HepG2 (cell line): ENCODE measurements around the gene PEMT. TPM values are rescaled to one million over a fixed set of nuclear protein-coding genes. Genes with fewer than 3 reads are reported as not detected.
A peak's percentile ranks its signal among the peaks of the same experiment; 100 is the strongest.

Source experiments
- ETS1 ChIP-seq: sonication (generic); formaldehyde crosslinking; IDR thresholded peaks from 2 replicates; pipeline ENCODE4 v1.4.0; 2020; ENCODE audit warnings: missing genetic modification reagents
- ETV5 ChIP-seq: IDR thresholded peaks from 2 replicates; pipeline ENCODE4 v1.6.1; 2018; ENCODE audit warnings: missing biosample characterization, missing genetic modification reagents, inconsistent platforms, borderline replicate concordance
- KDM2A ChIP-seq: sonication (generic); formaldehyde crosslinking; IDR thresholded peaks from 2 replicates; pipeline ENCODE4 v1.4.0; 2020; ENCODE audit warnings: low read depth, missing genetic modification reagents, borderline replicate concordance
- MTF2 ChIP-seq: sonication (generic); formaldehyde crosslinking; IDR thresholded peaks from 2 replicates; pipeline ENCODE4 v1.5.0; 2020; ENCODE audit warnings: missing genetic modification reagents, borderline replicate concordance
- PCBP1 ChIP-seq: fragments of 200-400 bp; formaldehyde crosslinking; IDR thresholded peaks from 2 replicates; pipeline ENCODE4 v1.6.1; 2017; ENCODE audit warnings: mild to moderate bottlenecking, low read depth, low read length, borderline replicate concordance
- PHB2 ChIP-seq: fragments of 450-650 bp; IDR thresholded peaks from 2 replicates; pipeline ENCODE4 v1.6.1; 2018; ENCODE audit not compliant: partially characterized antibody
- RERE ChIP-seq: IDR thresholded peaks from 2 replicates; pipeline ENCODE4 v1.6.1; 2016; ENCODE audit warnings: low read depth, missing genetic modification reagents, missing compliant biosample characterization
- TBL1XR1 ChIP-seq: fragments of 150-350 bp; IDR thresholded peaks from 2 replicates; pipeline ENCODE4 v1.6.1; 2014; ENCODE audit warnings: borderline replicate concordance, low read length; ENCODE audit not compliant: partially characterized antibody
- TBP ChIP-seq: sonication (generic); formaldehyde crosslinking; IDR thresholded peaks from 2 replicates; pipeline ENCODE4 v1.5.0; 2020; ENCODE audit warnings: missing genetic modification reagents
- ZBTB37 ChIP-seq: sonication (generic); formaldehyde crosslinking; IDR thresholded peaks from 2 replicates; pipeline ENCODE4 v1.4.0; 2020; ENCODE audit warnings: mild to moderate bottlenecking, missing genetic modification reagents
- ZBTB42 ChIP-seq: sonication (generic); formaldehyde crosslinking; IDR thresholded peaks from 2 replicates; pipeline ENCODE4 v1.5.0; 2020; ENCODE audit warnings: mild to moderate bottlenecking, missing genetic modification reagents
- ZHX1 ChIP-seq: sonication (generic); formaldehyde crosslinking; IDR thresholded peaks from 2 replicates; pipeline ENCODE4 v1.8.1; 2022; ENCODE audit warnings: low read depth, mild to moderate bottlenecking, missing genetic modification reagents
- ZNF160 ChIP-seq: sonication (generic); formaldehyde crosslinking; IDR thresholded peaks from 2 replicates; pipeline ENCODE4 v1.8.0; 2022; ENCODE audit warnings: mild to moderate bottlenecking, inconsistent platforms, missing genetic modification reagents
- ZNF235 ChIP-seq: sonication (generic); formaldehyde crosslinking; IDR thresholded peaks from 2 replicates; pipeline ENCODE4 v1.8.1; 2023; ENCODE audit warnings: mild to moderate bottlenecking, missing genetic modification reagents, borderline replicate concordance
- ZNF691 ChIP-seq: sonication (generic); formaldehyde crosslinking; IDR thresholded peaks from 2 replicates; pipeline ENCODE4 v1.4.0; 2020; ENCODE audit warnings: missing genetic modification reagents, low read depth, mild to moderate bottlenecking, borderline replicate concordance
- ZNF792 ChIP-seq: IDR thresholded peaks from 2 replicates; pipeline ENCODE4 v1.6.1; 2016
- polyA plus RNA-seq, 8 experiments: library from polyadenylated mRNA; depleted of rRNA in 3 of 8; stranded (reverse) in 7 of 8; unstranded in 1 of 8; fragments of >200 nt; fragmentation: Illumina TruSeq in 4 of 8; extraction: Trizol in 4 of 8; gene quantifications; 2 replicates each; pipeline versions ENCODE4 v1.2.1 to v1.2.3, GENCODE V29; 2011 to 2016; ENCODE audit warnings: low read depth in 4 of 8, missing spikeins in 1 of 8, mixed read lengths in 1 of 8; ENCODE audit not compliant: insufficient read depth in 1 of 8
- total RNA-seq, 5 experiments: library from RNA; depleted of rRNA; stranded (reverse); fragments of >200 nt; fragmentation: Illumina TruSeq; extraction: Trizol; gene quantifications; 2 replicates each; pipeline ENCODE4 v1.2.3, GENCODE V29; 2016; ENCODE audit warnings: low read depth in 1 of 5

The PEMT gene
- total and polyA plus RNA-seq, 2 of the 13 experiments (the other 11 are each of a cell fraction or from before 2014, with no cell fraction given): 31.7 to 43.6 TPM

- no peak for TF ChIP-seq ZBTB42
- TF ChIP-seq ZNF235 (CRISPR knock-in tag): no peak
- no peak for TF ChIP-seq MTF2 (CRISPR knock-in tag)
- TF ChIP-seq RERE (CRISPR knock-in tag): no peak; the same call in 1 of the 2 replicates
- no peak for TF ChIP-seq ETS1
- no peak for TF ChIP-seq KDM2A (CRISPR knock-in tag)
- no peak for TF ChIP-seq ZBTB37 (CRISPR knock-in tag)
- TF ChIP-seq TBL1XR1: peak; percentile 25
- no peak for TF ChIP-seq PHB2
- TF ChIP-seq ZHX1: peak; percentile 52; the same call in 1 of the 2 replicates
- TF ChIP-seq ETV5: peak; percentile 68
- no peak for TF ChIP-seq ZNF160 (CRISPR knock-in tag)
- TF ChIP-seq ZNF691 (CRISPR knock-in tag): no peak
- 0 out of 2 replicates have a peak, but pooled peaks have one; percentile 45 for TF ChIP-seq ZNF792 (CRISPR knock-in tag)
- TF ChIP-seq TBP: no peak
- no peak for TF ChIP-seq PCBP1
Measured at GRCh38 chr17:17570798-17571716, 20.5 kb downstream of the PEMT start (continued).
